H9 (cell line): ENCODE data around the gene MTOR. TPM values are rescaled to one million over a fixed set of nuclear protein-coding genes. Genes with fewer than 3 reads are reported as not detected.

Source experiments
- DNase-seq: peaks from one replicate; pipeline ENCODE4 v3.0.0-alpha.2; 2017
- H2AFZ ChIP-seq: one replicate; pipeline ENCODE4 v1.6.1; 2013; ENCODE audit warnings: mild to moderate bottlenecking, low read length, control low read depth, moderate library complexity
- H2AK5ac ChIP-seq: 2 replicates; pipeline ENCODE4 v1.6.1; 2013; ENCODE audit warnings: low read length, control low read depth, mixed read lengths; ENCODE audit not compliant: insufficient read length
- H2BK120ac ChIP-seq: one replicate; pipeline ENCODE4 v1.6.1; 2013; ENCODE audit warnings: low read depth, mild to moderate bottlenecking, low read length, control low read depth, inconsistent platforms; ENCODE audit not compliant: poor library complexity, severe bottlenecking
- H2BK12ac ChIP-seq: 2 replicates; pipeline ENCODE4 v1.6.1; 2013; ENCODE audit warnings: low read length, control low read depth, mixed read lengths, low read depth; ENCODE audit not compliant: insufficient read length
- H2BK15ac ChIP-seq: 2 replicates; pipeline ENCODE4 v1.6.1; 2013; ENCODE audit warnings: low read depth, low read length, control low read depth
- H2BK20ac ChIP-seq: one replicate; pipeline ENCODE4 v1.6.1; 2013; ENCODE audit warnings: low read depth, mild to moderate bottlenecking, low read length, control low read depth, inconsistent platforms; ENCODE audit not compliant: poor library complexity, severe bottlenecking
- H2BK5ac ChIP-seq: 2 replicates; pipeline ENCODE4 v1.6.1; 2013; ENCODE audit warnings: low read length, control low read depth, mixed read lengths; ENCODE audit not compliant: insufficient read length
- H3K14ac ChIP-seq: 2 replicates; pipeline ENCODE4 v1.6.1; 2013; ENCODE audit warnings: low read length, control low read depth; ENCODE audit not compliant: insufficient read depth
- H3K18ac ChIP-seq: 2 replicates; pipeline ENCODE4 v1.6.1; 2013; ENCODE audit warnings: low read depth, mild to moderate bottlenecking, mixed read lengths, low read length, control low read depth; ENCODE audit not compliant: insufficient read length
- H3K23ac ChIP-seq: 2 replicates; pipeline ENCODE4 v1.6.1; 2013; ENCODE audit warnings: low read length, control low read depth, mixed read lengths, low read depth; ENCODE audit not compliant: insufficient read length
- H3K23me2 ChIP-seq: 2 replicates; pipeline ENCODE4 v1.6.1; 2013; ENCODE audit warnings: low read depth, mild to moderate bottlenecking, mixed read lengths, low read length, control low read depth; ENCODE audit not compliant: insufficient read length, poor library complexity, severe bottlenecking
- H3K27ac ChIP-seq: 2 replicates; pipeline ENCODE4 v1.5.1; 2013; ENCODE audit warnings: low read length, control low read depth, mixed read lengths, low read depth; ENCODE audit not compliant: insufficient read length
- H3K27me3 ChIP-seq: 2 replicates; pipeline ENCODE4 v1.6.1; 2013; ENCODE audit warnings: low read length, control low read depth, inconsistent platforms; ENCODE audit not compliant: insufficient read depth
- H3K4ac ChIP-seq: 2 replicates; pipeline ENCODE4 v1.6.1; 2013; ENCODE audit warnings: low read depth, mild to moderate bottlenecking, control low read depth, inconsistent platforms, low read length, moderate library complexity
- H3K4me1 ChIP-seq: 2 replicates; pipeline ENCODE4 v1.6.1; 2013; ENCODE audit warnings: low read length, control low read depth, inconsistent platforms; ENCODE audit not compliant: insufficient read depth
- H3K4me2 ChIP-seq: 2 replicates; pipeline ENCODE4 v1.6.1; 2013; ENCODE audit warnings: low read length, control low read depth, mixed read lengths; ENCODE audit not compliant: insufficient read length, insufficient read depth
- H3K56ac ChIP-seq: 2 replicates; pipeline ENCODE4 v1.6.1; 2013; ENCODE audit warnings: low read depth, mild to moderate bottlenecking, mixed read lengths, low read length, control low read depth; ENCODE audit not compliant: insufficient read length
- H3K79me1 ChIP-seq: 2 replicates; pipeline ENCODE4 v1.6.1; 2013; ENCODE audit warnings: low read depth, mild to moderate bottlenecking, moderate library complexity, low read length, control low read depth, inconsistent platforms; ENCODE audit not compliant: insufficient read depth, poor library complexity, severe bottlenecking
- H3K79me2 ChIP-seq: 2 replicates; pipeline ENCODE4 v1.6.1; 2013; ENCODE audit warnings: low read length, control low read depth, inconsistent platforms; ENCODE audit not compliant: insufficient read depth
- H3K9ac ChIP-seq: 2 replicates; pipeline ENCODE4 v1.6.1; 2013; ENCODE audit warnings: low read length, control low read depth, mixed read lengths; ENCODE audit not compliant: insufficient read length; ENCODE audit errors: extremely low read depth
- H3K9me3 ChIP-seq: one replicate; pipeline ENCODE4 v1.6.1; 2013; ENCODE audit warnings: low read depth, low read length, inconsistent platforms; ENCODE audit not compliant: control insufficient read depth
- H3T11ph ChIP-seq: one replicate; pipeline ENCODE4 v1.6.1; 2013; ENCODE audit warnings: mild to moderate bottlenecking, low read length, control low read depth, inconsistent platforms
- H4K20me1 ChIP-seq: one replicate; pipeline ENCODE4 v1.6.1; 2013; ENCODE audit not compliant: control insufficient read depth, insufficient read length, insufficient read depth
- H4K5ac ChIP-seq: 2 replicates; pipeline ENCODE4 v1.6.1; 2013; ENCODE audit warnings: low read depth, mild to moderate bottlenecking, mixed read lengths, low read length, control low read depth; ENCODE audit not compliant: insufficient read length
- H4K8ac ChIP-seq: replicated peaks from 2 replicates; pipeline ENCODE4 v1.6.1; 2013; ENCODE audit warnings: low read length, control low read depth, mixed read lengths, low read depth; ENCODE audit not compliant: insufficient read length
- H4K91ac ChIP-seq: 2 replicates; pipeline ENCODE4 v1.6.1; 2013; ENCODE audit warnings: low read depth, mild to moderate bottlenecking, moderate library complexity, mixed read lengths, low read length, control low read depth; ENCODE audit not compliant: insufficient read length
- H3K27ac Mint-ChIP-seq, 3 experiments: 2 replicates in 2 of 3; 3 replicates in 1 of 3; pipeline ENCODE4 v1.8.0; 2020 to 2021; ENCODE audit warnings: mixed read lengths in 3 of 3, mild to moderate bottlenecking in 1 of 3, moderate library complexity in 1 of 3
- H3K27me3 Mint-ChIP-seq: 2 replicates; pipeline ENCODE4 v1.8.0; 2021; ENCODE audit warnings: low read depth, mild to moderate bottlenecking, moderate library complexity, mixed read lengths
- H3K36me3 Mint-ChIP-seq, 3 experiments: 2 replicates in 2 of 3; 3 replicates in 1 of 3; pipeline ENCODE4 v1.8.0; 2020 to 2021; ENCODE audit warnings: low read depth in 3 of 3, mixed read lengths in 3 of 3; ENCODE audit not compliant: insufficient read depth in 1 of 3
- H3K4me1 Mint-ChIP-seq, 2 experiments: 2 replicates each; pipeline ENCODE4 v1.8.0; 2020; ENCODE audit warnings: mixed read lengths in 2 of 2
- H3K4me3 Mint-ChIP-seq, 2 experiments: 2 replicates in 1 of 2; 3 replicates in 1 of 2; pipeline ENCODE4 v1.8.0; 2020 to 2021; ENCODE audit warnings: mild to moderate bottlenecking in 2 of 2, mixed read lengths in 2 of 2, moderate library complexity in 1 of 2
- H3K9me3 Mint-ChIP-seq, 2 experiments: 2 replicates in 1 of 2; 3 replicates in 1 of 2; pipeline ENCODE4 v1.8.0; 2020; ENCODE audit warnings: mild to moderate bottlenecking in 2 of 2, mixed read lengths in 2 of 2, moderate library complexity in 1 of 2
- WGBS: extraction: QIAGEN DNeasy Blood & Tissue Kit; methylation state at CpG from one replicate; pipeline ENCODE4 v1.1.7; 2013; ENCODE audit warnings: missing lambda C conversion rate, low lambda C conversion rate, mixed read lengths; ENCODE audit not compliant: insufficient read length; ENCODE audit errors: extremely low coverage; 5-methylcytosine and 5-hydroxymethylcytosine counted together
- total RNA-seq: library from RNA; stranded (reverse); gene quantifications from 2 replicates; pipeline ENCODE4 v1.2.1, GENCODE V29; 2021
- TF ChIP-seq, protein P1 (sequence below): fragments of 200-600 bp; sonication (generic); conservative IDR thresholded peaks from 3 replicates; pipeline ENCODE4 v1.8.0; 2021; ENCODE audit warnings: antibody characterized with exemption, mild to moderate bottlenecking

Gene MTOR
- total RNA-seq, 1 experiment from 2014 or later = 67.5 TPM

DNA sequence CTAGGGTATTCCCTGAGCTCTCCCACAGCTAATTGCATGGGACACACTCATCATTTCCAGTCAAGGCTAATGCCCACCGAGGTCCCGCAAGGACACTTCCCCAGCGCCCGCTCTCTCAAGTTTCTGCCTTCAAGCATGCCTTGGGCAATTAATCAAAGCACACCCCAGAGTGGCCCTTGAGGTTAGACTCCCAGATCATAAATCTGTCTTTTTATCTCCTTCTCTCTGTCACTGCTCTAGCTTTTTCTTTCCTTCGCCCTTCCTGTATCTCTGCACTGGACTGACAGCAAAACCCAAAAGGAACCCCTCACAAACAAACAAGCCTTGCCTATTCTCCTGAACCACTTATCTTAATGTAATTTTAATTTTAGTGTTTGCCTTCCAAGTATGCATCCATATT is 154.8 kb downstream of the MTOR start:
- H2BK120ac ChIP-seq = no peak overlapping the region
- H2BK12ac ChIP-seq = no peak overlapping the region
- TF ChIP-seq, protein P1, sequence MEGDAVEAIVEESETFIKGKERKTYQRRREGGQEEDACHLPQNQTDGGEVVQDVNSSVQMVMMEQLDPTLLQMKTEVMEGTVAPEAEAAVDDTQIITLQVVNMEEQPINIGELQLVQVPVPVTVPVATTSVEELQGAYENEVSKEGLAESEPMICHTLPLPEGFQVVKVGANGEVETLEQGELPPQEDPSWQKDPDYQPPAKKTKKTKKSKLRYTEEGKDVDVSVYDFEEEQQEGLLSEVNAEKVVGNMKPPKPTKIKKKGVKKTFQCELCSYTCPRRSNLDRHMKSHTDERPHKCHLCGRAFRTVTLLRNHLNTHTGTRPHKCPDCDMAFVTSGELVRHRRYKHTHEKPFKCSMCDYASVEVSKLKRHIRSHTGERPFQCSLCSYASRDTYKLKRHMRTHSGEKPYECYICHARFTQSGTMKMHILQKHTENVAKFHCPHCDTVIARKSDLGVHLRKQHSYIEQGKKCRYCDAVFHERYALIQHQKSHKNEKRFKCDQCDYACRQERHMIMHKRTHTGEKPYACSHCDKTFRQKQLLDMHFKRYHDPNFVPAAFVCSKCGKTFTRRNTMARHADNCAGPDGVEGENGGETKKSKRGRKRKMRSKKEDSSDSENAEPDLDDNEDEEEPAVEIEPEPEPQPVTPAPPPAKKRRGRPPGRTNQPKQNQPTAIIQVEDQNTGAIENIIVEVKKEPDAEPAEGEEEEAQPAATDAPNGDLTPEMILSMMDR = no peak
- H3K9me3 ChIP-seq = no peaks in the 10 kb centered on the region
- no peaks in the 10 kb centered on the region for H3K23me2 ChIP-seq
- H2BK15ac ChIP-seq = no peak overlapping the region
- no peak for DNase-seq
- H4K91ac ChIP-seq = no peak overlapping the region
- no peak overlapping the region for H2AFZ ChIP-seq
- H3K4ac ChIP-seq = no peak overlapping the region
- peak overlapping the region in 1 of 3 experiments; percentile 9; a peak in 1 of 7 replicates for H3K27ac Mint-ChIP-seq
- H3K14ac ChIP-seq = no peak overlapping the region
- no peak overlapping the region for H2AK5ac ChIP-seq
- no peak overlapping the region for H4K8ac ChIP-seq
- H3K9ac ChIP-seq = no peak overlapping the region
- no peaks in the 10 kb centered on the region for H3K4me1 ChIP-seq
- no peak overlapping the region for H3T11ph ChIP-seq
- peaks cover 1% of the 10 kb centered on the region for H4K20me1 ChIP-seq
- no peak overlapping the region for H3K4me3 Mint-ChIP-seq
- no peaks in the 10 kb centered on the region for H3K79me1 ChIP-seq
- H2BK5ac ChIP-seq = no peak overlapping the region
- no peaks in the 10 kb centered on the region for H3K27me3 ChIP-seq
- H3K18ac ChIP-seq = no peak overlapping the region
- H2BK20ac ChIP-seq = no peak overlapping the region
- no peak overlapping the region for H3K27ac ChIP-seq
- H3K36me3 Mint-ChIP-seq = peaks cover 17 to 65% (median 47%) of the 10 kb centered on the region in 3 experiments; a peak in 5 of 7 replicates
- no peak overlapping the region for H3K4me2 ChIP-seq
- WGBS = no CpG with 5 or more reads among the region's 5 CpGs
- H3K56ac ChIP-seq = no peak overlapping the region
- no peaks in the 10 kb centered on the region for H3K27me3 Mint-ChIP-seq
- H3K9me3 Mint-ChIP-seq = no peaks in the 10 kb centered on the region
- H3K79me2 ChIP-seq = no peaks in the 10 kb centered on the region
- no peaks in the 10 kb centered on the region for H3K4me1 Mint-ChIP-seq
- H4K5ac ChIP-seq = no peak overlapping the region
- no peak overlapping the region for H3K23ac ChIP-seq
